IPS-18a (cell line): Measurements from ENCODE around the gene HASPIN.
"Not testable (repeated sequence)": the region's sequence is repeated elsewhere in the genome, so short reads cannot be mapped to it uniquely, and the experiment has no call there.

Source experiments
- H3K27ac ChIP-seq: one replicate; pipeline ENCODE4 v1.5.1; 2013; ENCODE audit warnings: low read length
- H3K27me3 ChIP-seq: one replicate; pipeline ENCODE4 v1.6.1; 2013; ENCODE audit warnings: mild to moderate bottlenecking, low read length; ENCODE audit not compliant: control insufficient read depth, insufficient read depth
- H3K36me3 ChIP-seq: one replicate; pipeline ENCODE4 v1.6.1; 2013; ENCODE audit warnings: low read depth, low read length; ENCODE audit not compliant: control insufficient read depth
- H3K4me1 ChIP-seq: one replicate; pipeline ENCODE4 v1.6.1; 2013; ENCODE audit warnings: low read depth, low read length; ENCODE audit not compliant: control insufficient read depth
- H3K4me3 ChIP-seq: one replicate; pipeline ENCODE4 v1.5.1; 2013; ENCODE audit warnings: low read length
- H3K9ac ChIP-seq: one replicate; pipeline ENCODE4 v1.6.1; 2013; ENCODE audit warnings: mild to moderate bottlenecking, low read length, moderate library complexity
- H3K9me3 ChIP-seq: one replicate; pipeline ENCODE4 v1.6.1; 2013; ENCODE audit warnings: low read depth, low read length; ENCODE audit not compliant: control insufficient read depth

HASPIN gene

DNA sequence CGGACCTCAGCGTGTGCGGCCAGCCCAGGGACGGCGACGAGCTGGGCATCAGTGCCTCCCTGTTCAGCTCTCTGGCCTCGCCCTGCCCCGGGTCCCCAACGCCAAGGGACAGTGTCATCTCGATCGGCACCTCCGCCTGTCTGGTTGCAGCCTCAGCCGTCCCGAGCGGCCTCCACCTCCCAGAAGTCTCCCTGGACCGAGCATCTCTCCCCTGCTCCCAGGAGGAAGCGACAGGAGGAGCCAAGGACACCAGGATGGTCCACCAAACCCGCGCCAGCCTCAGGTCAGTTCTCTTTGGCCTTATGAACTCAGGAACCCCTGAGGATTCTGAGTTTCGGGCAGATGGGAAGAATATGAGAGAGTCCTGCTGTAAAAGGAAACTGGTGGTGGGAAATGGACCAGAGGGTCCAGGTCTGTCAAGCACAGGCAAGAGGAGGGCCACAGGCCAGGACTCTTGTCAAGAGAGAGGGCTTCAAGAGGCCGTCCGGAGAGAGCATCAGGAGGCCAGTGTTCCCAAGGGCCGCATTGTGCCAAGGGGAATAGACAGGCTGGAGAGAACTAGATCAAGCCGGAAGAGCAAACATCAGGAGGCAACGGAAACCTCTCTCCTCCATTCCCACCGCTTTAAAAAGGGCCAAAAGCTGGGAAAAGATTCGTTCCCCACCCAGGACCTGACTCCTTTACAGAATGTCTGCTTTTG lies 825 bp downstream of the HASPIN start:
- no peaks in the 10 kb centered on the region for H3K27me3 ChIP-seq
- no peak overlapping the region for H3K27ac ChIP-seq
- peaks cover 24% of the 10 kb centered on the region for H3K36me3 ChIP-seq

DNA sequence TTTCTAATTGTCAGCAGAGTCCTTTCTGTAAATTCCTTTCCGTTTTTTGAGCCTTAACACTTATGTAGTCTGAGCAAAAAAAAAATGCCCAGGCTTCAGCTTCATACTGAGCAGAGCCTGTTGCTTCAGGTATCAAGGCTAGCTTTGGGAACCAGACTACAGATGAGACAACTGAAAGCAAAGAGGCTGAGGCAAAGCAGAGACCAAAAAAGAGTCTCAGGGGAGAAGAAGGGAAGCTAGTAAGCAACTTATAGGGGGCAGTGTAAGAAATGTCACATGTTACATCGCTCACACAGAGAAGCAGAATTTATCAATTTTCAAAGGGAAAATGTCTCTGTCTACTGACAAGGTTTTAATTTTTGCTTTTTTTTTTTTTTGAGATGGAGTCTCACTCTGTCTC lies 3.3 kb downstream of the HASPIN start:
- Histone ChIP-seq H3K27ac (no peak overlapping the region), H3K9ac (no peak overlapping the region), H3K9me3 (no peaks in the 10 kb centered on the region), H3K4me1 (peaks cover 11% of the 10 kb centered on the region), H3K4me3 (no peak overlapping the region), H3K27me3 (no peaks in the 10 kb centered on the region), H3K36me3 (peaks cover 19% of the 10 kb centered on the region)

More for the DNA sequence above, 825 bp downstream of the HASPIN start:
- H3K4me1 ChIP-seq, result peaks cover 4% of the 10 kb centered on the region
- H3K4me3 ChIP-seq, result peak overlapping the region; percentile 92
- peak overlapping the region; percentile 83 for H3K9ac ChIP-seq
- H3K9me3 ChIP-seq, result no peaks in the 10 kb centered on the region

DNA sequence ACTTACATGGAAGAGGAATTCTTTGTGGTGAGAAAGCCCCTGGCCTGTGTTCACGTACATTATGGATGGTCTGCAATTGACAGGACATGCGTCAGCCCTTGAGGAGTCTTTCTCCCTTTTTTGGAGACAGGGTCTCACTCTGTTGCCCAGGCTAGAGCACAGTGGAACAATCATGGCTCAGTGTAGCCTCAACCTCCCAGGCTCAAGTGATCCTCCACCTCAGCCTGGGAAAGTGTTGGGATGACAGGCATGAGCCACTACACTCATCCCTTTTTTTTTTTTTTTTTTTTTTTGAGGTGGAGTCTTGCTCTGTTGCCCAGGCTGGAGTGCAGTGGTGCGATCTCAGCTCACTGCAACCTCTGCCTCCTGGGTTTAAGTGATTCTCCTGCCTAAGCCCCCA lies 4.4 kb downstream of the HASPIN start:
- H3K27me3 ChIP-seq, H3K27ac ChIP-seq, H3K4me3 ChIP-seq, H3K9me3 ChIP-seq, H3K9ac ChIP-seq: not testable (repeated sequence)
- Histone ChIP-seq H3K4me1 (peaks cover 11% of the 10 kb centered on the region), H3K36me3 (peaks cover 19% of the 10 kb centered on the region)

DNA sequence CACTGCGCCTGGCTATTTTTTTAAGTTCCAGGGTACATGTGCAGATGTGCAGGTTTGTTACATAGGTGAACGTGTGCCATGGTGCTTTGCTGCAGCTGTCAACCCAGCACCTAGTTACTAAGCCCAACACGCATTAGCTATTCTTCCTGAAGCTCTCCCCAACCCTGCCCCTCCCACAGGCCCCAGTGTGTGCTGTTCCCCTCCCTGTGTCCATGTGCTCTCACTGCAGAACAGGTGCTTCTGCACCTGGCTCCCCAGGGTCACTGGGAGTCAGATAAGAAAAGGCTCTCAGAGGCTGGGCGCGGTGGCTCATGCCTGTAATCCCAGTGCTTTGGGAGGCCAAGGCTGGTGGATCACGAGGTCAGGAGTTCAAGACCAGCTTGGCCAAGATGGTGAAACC lies 6.2 kb downstream of the HASPIN start:
- Histone ChIP-seq H3K9me3 (no peaks in the 10 kb centered on the region), H3K36me3 (peaks cover 19% of the 10 kb centered on the region), H3K27ac (no peak overlapping the region), H3K4me3 (no peak overlapping the region), H3K4me1 (peaks cover 8% of the 10 kb centered on the region), H3K9ac (no peak overlapping the region), H3K27me3 (no peaks in the 10 kb centered on the region)

DNA sequence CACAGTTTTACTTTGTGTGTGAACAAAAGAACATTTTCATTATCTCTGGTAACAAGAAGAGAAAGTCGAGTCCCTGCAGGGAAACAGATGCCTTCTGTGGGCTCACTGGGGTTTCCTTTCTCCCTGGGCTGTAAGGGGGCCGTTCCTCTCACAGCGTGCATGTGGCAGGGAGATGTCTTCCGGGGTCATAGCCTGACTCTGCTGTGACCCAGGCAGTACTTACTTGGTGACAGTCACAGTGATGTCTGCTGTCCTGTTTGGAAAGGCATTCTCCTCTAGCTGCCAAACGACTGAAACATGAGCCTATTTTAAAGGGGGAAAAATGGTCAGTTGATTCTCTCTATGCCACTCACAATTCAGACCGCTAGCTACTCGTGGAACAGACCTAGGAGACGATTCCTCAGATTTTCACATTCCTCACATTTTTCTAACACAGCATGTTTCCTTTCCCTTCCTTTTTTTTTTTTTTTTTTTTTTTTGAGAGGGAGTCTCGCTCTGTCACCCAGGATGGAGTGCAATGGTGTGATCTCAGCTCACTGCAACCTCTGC lies 7.3 kb downstream of the HASPIN start:
- Histone ChIP-seq H3K4me1 (peaks cover 7% of the 10 kb centered on the region), H3K36me3 (peaks cover 10% of the 10 kb centered on the region), H3K4me3 (no peak overlapping the region), H3K27ac (peak overlapping the region; percentile 47), H3K9ac (no peak overlapping the region), H3K27me3 (no peaks in the 10 kb centered on the region), H3K9me3 (no peaks in the 10 kb centered on the region)

DNA sequence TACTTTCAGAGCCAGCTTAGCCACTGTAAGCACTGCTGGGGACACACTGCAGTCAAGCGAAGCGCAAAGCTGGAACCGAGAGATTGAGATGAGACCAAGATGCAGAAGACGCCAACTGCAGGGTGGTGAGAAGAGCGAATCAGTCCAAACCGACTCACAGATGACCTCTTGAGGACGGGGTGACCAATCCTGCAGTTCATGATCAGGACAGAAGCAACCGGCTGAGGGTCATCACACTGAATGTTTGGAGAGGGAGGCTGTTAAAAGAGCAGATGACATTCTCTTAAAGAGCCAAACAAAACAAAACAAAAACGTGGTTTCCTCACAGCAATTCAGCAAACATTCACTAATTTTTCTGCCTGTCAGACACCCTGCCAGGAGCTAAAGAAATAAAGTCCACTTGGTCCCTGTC lies 8.5 kb downstream of the HASPIN start:
- Histone ChIP-seq H3K9me3 (no peaks in the 10 kb centered on the region), H3K27me3 (no peaks in the 10 kb centered on the region), H3K27ac (no peak overlapping the region), H3K4me3 (no peak overlapping the region), H3K4me1 (peaks cover 7% of the 10 kb centered on the region), H3K9ac (no peak overlapping the region), H3K36me3 (peaks cover 6% of the 10 kb centered on the region)

DNA sequence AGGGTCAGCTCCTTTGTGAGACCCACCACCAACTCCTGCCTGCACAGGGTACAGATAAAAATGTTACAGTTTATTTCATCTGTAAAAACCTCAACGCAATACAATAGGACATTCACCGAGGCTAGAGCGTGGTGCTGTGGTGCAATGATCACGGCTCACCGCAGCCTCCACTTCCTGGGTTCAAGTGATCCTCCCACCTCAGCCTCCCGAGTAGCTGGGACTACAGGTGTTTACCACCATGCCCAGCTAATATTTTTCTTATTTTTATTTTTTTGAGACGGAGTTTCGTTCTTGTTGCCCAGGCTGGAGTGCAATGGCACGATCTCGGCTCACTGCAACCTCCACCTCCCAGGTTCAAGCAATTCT lies 11.2 kb downstream of the HASPIN start:
- not testable (repeated sequence) for H3K36me3 ChIP-seq, H3K9me3 ChIP-seq, H3K27me3 ChIP-seq, H3K9ac ChIP-seq, H3K4me3 ChIP-seq, H3K27ac ChIP-seq
- H3K4me1 ChIP-seq, result peaks cover 15% of the 10 kb centered on the region

DNA sequence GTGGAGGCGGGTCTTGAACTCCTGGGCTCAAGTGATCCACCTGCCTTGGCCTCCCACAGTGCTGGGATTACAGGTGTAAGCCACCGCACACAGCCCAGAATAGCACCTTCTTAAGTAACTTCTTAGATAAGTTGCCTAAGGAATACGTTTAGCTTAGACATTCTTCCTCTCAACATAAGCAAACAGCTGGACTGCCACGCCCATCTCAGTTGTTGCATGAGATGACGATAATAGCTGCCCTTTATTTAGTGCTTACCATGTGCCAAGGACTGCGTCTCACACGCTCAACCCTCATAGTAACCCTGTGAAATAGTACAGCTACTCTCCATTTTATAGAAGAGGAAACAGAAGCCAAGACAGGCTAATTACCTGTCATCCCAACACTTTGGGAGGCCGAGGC lies 11.8 kb downstream of the HASPIN start:
- H3K27me3 ChIP-seq, result no peaks in the 10 kb centered on the region
- H3K27ac ChIP-seq, result no peak overlapping the region
- no peaks in the 10 kb centered on the region for H3K36me3 ChIP-seq
- no peak overlapping the region for H3K9ac ChIP-seq
- H3K4me3 ChIP-seq, result no peak overlapping the region
- H3K9me3 ChIP-seq, result no peaks in the 10 kb centered on the region
- H3K4me1 ChIP-seq, result peaks cover 14% of the 10 kb centered on the region

DNA sequence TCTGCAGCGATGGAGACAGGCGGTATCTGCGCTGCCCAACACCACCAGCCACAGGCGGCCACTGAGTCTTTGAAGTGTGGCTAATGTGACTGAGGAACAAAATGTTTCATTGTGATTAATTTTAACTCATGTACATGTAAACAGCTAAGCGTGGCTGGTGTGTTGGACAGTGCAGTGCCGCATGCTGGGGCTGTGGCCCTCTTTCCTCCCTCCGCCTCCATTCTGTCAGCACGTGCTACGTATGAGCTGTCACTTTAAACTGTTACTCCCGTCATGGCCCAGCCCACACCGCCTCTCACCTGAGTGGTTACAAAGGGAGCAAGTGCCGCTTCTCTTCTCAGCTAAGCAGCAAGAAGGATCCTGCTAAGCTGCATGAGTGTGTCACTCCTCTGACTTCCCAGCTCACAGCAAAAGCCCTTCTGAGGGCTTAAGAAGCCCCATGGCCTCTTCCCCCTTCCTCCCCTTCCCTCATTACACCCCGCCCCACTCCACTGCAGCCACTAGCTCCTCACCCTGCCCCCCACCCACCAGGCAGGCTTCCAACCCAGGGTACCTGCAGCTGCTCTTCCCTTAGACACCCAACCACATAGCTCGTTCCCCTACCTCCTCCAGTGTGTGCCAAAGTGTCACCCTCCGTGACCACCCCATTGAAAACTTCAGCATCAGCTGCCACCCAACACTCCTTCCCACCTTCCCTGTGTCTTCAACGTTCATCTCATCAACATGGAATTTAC lies 15.0 kb downstream of the HASPIN start:
- Histone ChIP-seq H3K9ac (no peak overlapping the region), H3K4me1 (peaks cover 8% of the 10 kb centered on the region), H3K27me3 (no peaks in the 10 kb centered on the region), H3K36me3 (no peaks in the 10 kb centered on the region), H3K9me3 (no peaks in the 10 kb centered on the region), H3K27ac (no peak overlapping the region), H3K4me3 (no peak overlapping the region)

DNA sequence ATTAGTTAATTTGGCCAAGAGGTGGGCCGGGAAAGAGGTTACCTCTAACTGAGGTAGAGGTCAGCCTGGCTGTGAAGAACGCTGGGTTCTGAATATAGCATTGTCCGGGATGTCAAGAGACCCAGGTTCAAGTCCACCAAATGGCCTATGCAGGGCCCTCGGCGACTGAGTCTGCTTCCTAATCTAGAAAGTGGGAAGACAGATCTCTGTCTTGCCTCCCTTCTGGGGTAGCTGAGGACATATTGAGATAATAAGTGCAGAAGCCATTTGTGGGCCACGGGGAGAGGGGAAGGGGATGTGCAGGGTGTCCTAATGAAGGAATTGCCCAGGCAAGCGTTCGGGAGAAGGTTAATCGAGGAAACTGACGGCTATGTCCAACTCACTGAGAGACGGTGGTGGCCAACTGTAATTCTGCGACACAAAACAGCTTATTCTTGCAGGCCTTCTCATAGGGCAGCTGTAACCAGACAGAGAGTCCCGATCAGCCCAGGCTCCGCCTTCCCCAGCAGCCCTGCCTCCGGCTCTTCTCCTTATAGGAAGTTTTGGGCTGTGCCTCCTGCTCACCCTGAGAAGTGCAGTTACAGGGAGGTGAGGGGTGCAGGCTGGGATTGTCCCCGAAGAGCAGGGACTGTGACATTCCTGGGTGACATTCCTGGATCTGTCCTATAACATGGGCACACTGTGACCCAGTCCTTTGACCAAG lies 15.9 kb downstream of the HASPIN start:
- Histone ChIP-seq H3K36me3 (no peaks in the 10 kb centered on the region), H3K9ac (no peak overlapping the region), H3K9me3 (no peaks in the 10 kb centered on the region), H3K4me1 (peaks cover 8% of the 10 kb centered on the region), H3K4me3 (no peak overlapping the region), H3K27me3 (no peaks in the 10 kb centered on the region), H3K27ac (no peak overlapping the region)

DNA sequence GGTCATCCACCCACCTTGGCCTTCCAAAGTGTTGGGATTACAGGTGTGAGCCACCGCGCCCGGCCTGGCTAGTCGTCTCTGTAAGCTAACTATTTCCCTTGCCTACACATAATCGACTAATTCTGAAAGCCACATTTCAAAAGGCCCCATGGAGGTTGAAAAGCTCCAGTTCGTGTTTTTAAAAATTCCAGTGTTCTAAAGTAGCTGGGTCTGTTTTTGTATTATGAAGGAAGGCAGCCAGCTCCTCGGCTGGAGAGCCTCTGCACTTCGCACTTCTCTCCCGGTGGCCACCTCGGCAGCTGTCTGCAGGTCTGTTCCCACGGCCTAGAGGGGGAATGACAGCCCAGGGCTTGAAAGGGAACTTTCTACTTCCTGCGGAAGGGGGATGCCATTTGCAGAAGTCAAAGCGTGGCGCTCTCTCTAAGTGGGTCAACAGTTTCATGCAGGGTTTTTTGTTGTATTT lies 16.9 kb downstream of the HASPIN start:
- H3K9ac ChIP-seq, result no peak overlapping the region
- H3K4me3 ChIP-seq, result no peak overlapping the region
- no peaks in the 10 kb centered on the region for H3K27me3 ChIP-seq
- peaks cover 8% of the 10 kb centered on the region for H3K4me1 ChIP-seq
- H3K27ac ChIP-seq, result no peak overlapping the region
- H3K36me3 ChIP-seq, result no peaks in the 10 kb centered on the region
- H3K9me3 ChIP-seq, result no peaks in the 10 kb centered on the region
